ENCODE results near the gene DEGS2. TPM values are rescaled to one million over a fixed set of nuclear protein-coding genes. Genes with fewer than 3 reads are reported as not detected.
"Not testable (repeated sequence)": the region's sequence is repeated elsewhere in the genome, so short reads cannot be mapped to it uniquely, and the experiment has no call there.

DEGS2 gene
- total and polyA plus RNA-seq, 2 donors (not counting 1 experiment from before 2014, with no cell fraction given): 0.82 to 6.4 TPM

DNA sequence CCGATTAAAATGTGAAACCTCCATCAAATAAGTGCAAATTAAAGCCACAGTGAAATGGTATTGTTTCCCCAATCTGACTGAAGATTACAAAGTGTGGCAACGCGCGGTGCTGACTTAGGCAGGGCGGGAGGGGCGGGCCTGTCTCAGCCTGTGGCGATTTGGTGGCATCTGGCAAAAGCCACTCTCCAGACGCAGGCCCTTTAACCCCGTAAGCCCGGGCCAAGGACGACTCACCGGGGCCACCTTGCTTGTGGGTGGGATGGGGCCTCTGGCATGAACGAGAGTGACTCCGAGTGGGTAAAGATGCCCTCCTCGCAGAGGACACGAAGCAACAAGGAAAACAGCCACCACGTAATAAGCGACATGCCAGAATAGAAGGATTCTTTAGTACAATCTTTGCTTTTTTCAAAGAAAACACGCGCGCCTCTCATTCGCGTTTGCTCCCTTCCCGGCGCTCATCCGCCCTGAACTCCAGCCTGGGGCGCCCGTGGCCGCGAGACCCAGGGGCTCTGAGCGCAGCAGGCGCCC lies 815 bp downstream of the DEGS2 start:
- POLR2A ChIA-PET: interaction anchor here (0.6 kb wide), 1 partner anchor 10 kb away, joined by 6 read pairs; no protein-coding TSS in a partner anchor
- H3K27ac ChIP-seq (ENCODE audit: low read length in 2 of 2): peak overlapping the region in 1 of 2 donors; percentile 43
- ATAC-seq (ENCODE audit: low read depth): no peak
- H3K27ac Mint-ChIP-seq: peak overlapping the region; percentile 46
- H3K36me3 ChIP-seq (replicated peaks in 1 of 2; ENCODE audit: control extremely low read depth in 1 of 2, control insufficient read depth in 1 of 2, extremely low read depth in 1 of 2, insufficient read depth in 2 of 2, low read length in 1 of 2): no peaks in the 10 kb centered on the region
- H3K27me3 Mint-ChIP-seq: no peaks in the 10 kb centered on the region
- TF ChIP-seq, protein P1, sequence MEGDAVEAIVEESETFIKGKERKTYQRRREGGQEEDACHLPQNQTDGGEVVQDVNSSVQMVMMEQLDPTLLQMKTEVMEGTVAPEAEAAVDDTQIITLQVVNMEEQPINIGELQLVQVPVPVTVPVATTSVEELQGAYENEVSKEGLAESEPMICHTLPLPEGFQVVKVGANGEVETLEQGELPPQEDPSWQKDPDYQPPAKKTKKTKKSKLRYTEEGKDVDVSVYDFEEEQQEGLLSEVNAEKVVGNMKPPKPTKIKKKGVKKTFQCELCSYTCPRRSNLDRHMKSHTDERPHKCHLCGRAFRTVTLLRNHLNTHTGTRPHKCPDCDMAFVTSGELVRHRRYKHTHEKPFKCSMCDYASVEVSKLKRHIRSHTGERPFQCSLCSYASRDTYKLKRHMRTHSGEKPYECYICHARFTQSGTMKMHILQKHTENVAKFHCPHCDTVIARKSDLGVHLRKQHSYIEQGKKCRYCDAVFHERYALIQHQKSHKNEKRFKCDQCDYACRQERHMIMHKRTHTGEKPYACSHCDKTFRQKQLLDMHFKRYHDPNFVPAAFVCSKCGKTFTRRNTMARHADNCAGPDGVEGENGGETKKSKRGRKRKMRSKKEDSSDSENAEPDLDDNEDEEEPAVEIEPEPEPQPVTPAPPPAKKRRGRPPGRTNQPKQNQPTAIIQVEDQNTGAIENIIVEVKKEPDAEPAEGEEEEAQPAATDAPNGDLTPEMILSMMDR (IDR thresholded peaks at IDR 0.05): no peak
- TF ChIP-seq EZH2 (IDR thresholded peaks at IDR 0.05; ENCODE audit: borderline replicate concordance, insufficient read depth, low read depth, low read length, poor library complexity, severe bottlenecking): no peak
- CTCF ChIA-PET: interaction anchor here (1.3 to 1.8 kb wide), 2 partner anchors 11 to 34 kb away, joined by 3 to 7 read pairs; no protein-coding TSS in a partner anchor
- peaks cover 33% of the 10 kb centered on the region for H3K4me1 Mint-ChIP-seq
- peaks cover 33 to 42% of the 10 kb centered on the region in 2 donors for H3K4me1 ChIP-seq (ENCODE audit: control insufficient read depth in 2 of 2, insufficient read depth in 2 of 2, low read length in 2 of 2)
- peak overlapping the region in 4 of 5 experiments; percentile 57 to 78 (median 68) for H3K4me3 ChIP-seq (ENCODE audit: control extremely low read depth in 1 of 5, extremely low read depth in 1 of 5, insufficient read depth in 1 of 5, low read depth in 2 of 5, low read length in 4 of 5)
- peaks cover 0 to 6% (median 0%) of the 10 kb centered on the region in 4 experiments for H3K27me3 ChIP-seq (replicated peaks in 1 of 4; ENCODE audit: control extremely low read depth in 1 of 4, control insufficient read depth in 3 of 4, insufficient read depth in 4 of 4, low read length in 3 of 4)
- no peaks in the 10 kb centered on the region for H4K20me1 ChIP-seq (ENCODE audit: control insufficient read depth, insufficient read depth, low read length, poor library complexity, severe bottlenecking)
- 12% methylated on average over 27 of the region's 32 CpGs for WGBS (ENCODE audit: insufficient coverage)
- peaks cover 0 to 22% (median 5%) of the 10 kb centered on the region in 3 donors for H3K9me3 ChIP-seq (ENCODE audit: control extremely low read depth in 1 of 3, control insufficient read depth in 2 of 3, insufficient read depth in 1 of 3, low read length in 2 of 3)
- DNase-seq: peak; percentile 52
- peak overlapping the region; percentile 74 for H2AFZ ChIP-seq (ENCODE audit: insufficient read depth, low read depth, low read length, poor library complexity, severe bottlenecking)
- peak overlapping the region; percentile 99 for H3K4me2 ChIP-seq (replicated peaks; ENCODE audit: low read depth, low read length, poor library complexity, severe bottlenecking)
- peaks cover 5% of the 10 kb centered on the region for H3K79me2 ChIP-seq (ENCODE audit: control insufficient read depth, insufficient read depth, low read length)
- peaks cover 5% of the 10 kb centered on the region for H3K9me3 Mint-ChIP-seq (ENCODE audit: insufficient read depth)
- peak overlapping the region; percentile 70 for H3K9ac ChIP-seq (ENCODE audit: low read length)
- peak overlapping the region; percentile 86 for H3K4me3 Mint-ChIP-seq
- intact Hi-C loops (cut with micrococcal nuclease): loop anchor here (1.0 to 5.0 kb wide), 4 partner anchors 34 to 90 kb away; no protein-coding TSS in a partner anchor

DNA sequence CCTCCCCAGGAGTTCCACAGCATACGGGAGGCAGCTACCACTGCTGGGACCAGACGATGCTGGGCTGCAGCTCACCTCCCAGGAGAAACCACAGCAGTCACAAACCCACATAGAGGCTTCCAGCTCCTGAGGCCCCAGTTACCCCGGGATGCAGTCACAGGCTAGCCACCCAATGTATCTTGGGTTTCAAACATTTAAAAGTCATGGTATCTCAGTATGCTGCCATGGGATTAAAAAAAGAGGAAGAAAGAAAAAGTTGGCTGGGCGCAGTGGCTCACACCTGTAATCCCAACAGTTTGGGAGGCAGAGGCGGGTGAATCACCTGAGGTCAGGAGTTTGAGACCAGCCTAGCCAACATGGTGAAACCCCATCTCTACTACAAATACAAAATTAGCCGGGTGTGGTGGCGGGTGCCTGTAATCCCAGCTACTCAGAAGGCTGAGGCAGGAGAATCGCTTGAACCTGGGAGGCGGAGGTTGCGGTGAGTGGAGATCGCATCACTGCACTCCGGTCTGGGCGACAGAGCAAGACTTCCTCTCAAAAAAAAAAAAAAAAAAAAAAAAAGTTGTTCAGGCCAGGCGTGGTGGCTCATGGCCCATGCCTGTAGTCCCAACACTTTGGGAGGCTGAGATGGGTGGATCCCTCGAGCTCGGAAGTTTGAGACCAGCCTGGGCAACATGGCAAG lies 1.8 kb downstream of the DEGS2 start:
- intact Hi-C loops (cut with micrococcal nuclease): loop anchor here (2.0 to 5.0 kb wide), 2 partner anchors 35 to 50 kb away; no protein-coding TSS in a partner anchor

More for the DNA sequence above, 1.8 kb downstream of the DEGS2 start:
- H3K4me3 ChIP-seq (ENCODE audit: control extremely low read depth in 1 of 5, extremely low read depth in 1 of 5, insufficient read depth in 1 of 5, low read depth in 2 of 5, low read length in 4 of 5); H3K9ac ChIP-seq (ENCODE audit: low read length); H3K79me2 ChIP-seq (ENCODE audit: control insufficient read depth, insufficient read depth, low read length); H3K27me3 ChIP-seq (replicated peaks in 1 of 4; ENCODE audit: control extremely low read depth in 1 of 4, control insufficient read depth in 3 of 4, insufficient read depth in 4 of 4, low read length in 3 of 4); H4K20me1 ChIP-seq (ENCODE audit: control insufficient read depth, insufficient read depth, low read length, poor library complexity, severe bottlenecking); H3K9me3 Mint-ChIP-seq (ENCODE audit: insufficient read depth); H3K27me3 Mint-ChIP-seq; H2AFZ ChIP-seq (ENCODE audit: insufficient read depth, low read depth, low read length, poor library complexity, severe bottlenecking); H3K27ac ChIP-seq (ENCODE audit: low read length in 2 of 2); H3K36me3 ChIP-seq (replicated peaks in 1 of 2; ENCODE audit: control extremely low read depth in 1 of 2, control insufficient read depth in 1 of 2, extremely low read depth in 1 of 2, insufficient read depth in 2 of 2, low read length in 1 of 2): not testable (repeated sequence)
- Histone ChIP-seq H3K9me3 (ENCODE audit: control extremely low read depth in 1 of 3, control insufficient read depth in 2 of 3, insufficient read depth in 1 of 3, low read length in 2 of 3) (peaks cover 0 to 22% (median 5%) of the 10 kb centered on the region in 3 donors), H3K4me1 (ENCODE audit: control insufficient read depth in 2 of 2, insufficient read depth in 2 of 2, low read length in 2 of 2) (peaks cover 33 to 42% of the 10 kb centered on the region in 2 donors), H3K4me2 (replicated peaks; ENCODE audit: low read depth, low read length, poor library complexity, severe bottlenecking) (peak overlapping the region; percentile 99)
- peak; percentile 16 for ATAC-seq (ENCODE audit: low read depth)
- Mint-ChIP-seq H3K4me3 (peak overlapping the region; percentile 86), H3K4me1 (peaks cover 33% of the 10 kb centered on the region), H3K27ac (peak overlapping the region; percentile 70)
- ChIA-PET CTCF (interaction anchor here (0.7 to 1.7 kb wide), 8 partner anchors 10 to 204 kb away, joined by 3 to 6 read pairs (median 4); no protein-coding TSS in a partner anchor), POLR2A (interaction anchor here (0.6 to 1.3 kb wide), 4 partner anchors 9 to 89 kb away, joined by 3 to 6 read pairs (median 6); no protein-coding TSS in a partner anchor)
- peak; percentile 61 for DNase-seq
- 19% methylated on average over 3 of the region's 16 CpGs for WGBS (ENCODE audit: insufficient coverage)

Data from B cell (primary cell).